ENCODE measurements around the gene SLC4A4.

DNA sequence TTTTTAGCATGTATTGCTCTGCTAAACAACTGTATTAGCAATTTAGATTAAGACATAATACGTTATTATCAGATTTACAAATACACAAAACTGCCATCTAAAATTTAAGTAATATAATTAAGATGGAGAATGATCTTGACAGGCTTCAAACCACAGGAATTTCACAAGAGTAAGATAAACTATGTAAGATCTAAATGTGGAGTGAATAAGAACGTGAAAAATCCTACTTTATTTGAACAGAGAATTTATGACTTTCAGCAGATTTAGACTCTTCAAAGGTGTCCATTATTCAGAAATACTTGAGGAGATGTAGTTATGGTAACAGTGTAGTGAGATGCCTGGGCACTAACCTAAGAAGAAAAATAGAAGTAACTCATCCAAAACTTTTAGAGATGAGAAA is 73.2 kb downstream of the SLC4A4 start:
- TF ChIP-seq, protein P1, sequence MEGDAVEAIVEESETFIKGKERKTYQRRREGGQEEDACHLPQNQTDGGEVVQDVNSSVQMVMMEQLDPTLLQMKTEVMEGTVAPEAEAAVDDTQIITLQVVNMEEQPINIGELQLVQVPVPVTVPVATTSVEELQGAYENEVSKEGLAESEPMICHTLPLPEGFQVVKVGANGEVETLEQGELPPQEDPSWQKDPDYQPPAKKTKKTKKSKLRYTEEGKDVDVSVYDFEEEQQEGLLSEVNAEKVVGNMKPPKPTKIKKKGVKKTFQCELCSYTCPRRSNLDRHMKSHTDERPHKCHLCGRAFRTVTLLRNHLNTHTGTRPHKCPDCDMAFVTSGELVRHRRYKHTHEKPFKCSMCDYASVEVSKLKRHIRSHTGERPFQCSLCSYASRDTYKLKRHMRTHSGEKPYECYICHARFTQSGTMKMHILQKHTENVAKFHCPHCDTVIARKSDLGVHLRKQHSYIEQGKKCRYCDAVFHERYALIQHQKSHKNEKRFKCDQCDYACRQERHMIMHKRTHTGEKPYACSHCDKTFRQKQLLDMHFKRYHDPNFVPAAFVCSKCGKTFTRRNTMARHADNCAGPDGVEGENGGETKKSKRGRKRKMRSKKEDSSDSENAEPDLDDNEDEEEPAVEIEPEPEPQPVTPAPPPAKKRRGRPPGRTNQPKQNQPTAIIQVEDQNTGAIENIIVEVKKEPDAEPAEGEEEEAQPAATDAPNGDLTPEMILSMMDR (IDR thresholded peaks at IDR 0.05), result no peak
- no peak for TF ChIP-seq POLR2A (IDR thresholded peaks at IDR 0.05)
- no peak for TF ChIP-seq POLR2AphosphoS5 (IDR thresholded peaks at IDR 0.05)

Data from suprapubic skin (tissue), 4 donors.